Measurements from ENCODE around the gene ACTL10. TPM values are rescaled to one million over a fixed set of nuclear protein-coding genes. Genes with fewer than 3 reads are reported as not detected.

ACTL10 gene
- total RNA-seq, 1 donor from 2014 or later: not detected

DNA sequence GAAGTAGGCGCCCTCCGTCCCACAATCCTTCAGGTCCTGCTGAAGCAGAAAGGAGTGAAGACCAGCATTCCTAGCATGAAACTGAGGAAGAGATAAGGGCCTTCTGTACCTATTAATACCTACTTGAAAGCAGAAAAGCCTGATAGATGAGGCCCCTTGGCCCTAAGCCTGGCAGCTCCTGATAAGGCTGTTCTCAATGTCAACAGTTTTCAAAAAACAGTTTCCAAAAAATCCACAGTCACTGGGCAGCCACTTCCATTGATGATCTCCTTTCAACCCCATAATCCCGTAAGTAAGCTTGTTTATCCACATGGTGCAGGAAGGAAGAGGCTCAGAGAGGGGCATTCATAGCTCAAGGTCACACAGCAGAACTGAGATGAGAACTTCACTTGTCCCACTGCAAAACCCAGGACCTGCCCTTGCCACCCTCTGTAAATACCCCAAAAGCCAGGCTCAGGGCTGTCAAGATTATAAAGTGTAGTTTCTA is 22.2 kb downstream of the ACTL10 start:
- TF ChIP-seq, protein P1, sequence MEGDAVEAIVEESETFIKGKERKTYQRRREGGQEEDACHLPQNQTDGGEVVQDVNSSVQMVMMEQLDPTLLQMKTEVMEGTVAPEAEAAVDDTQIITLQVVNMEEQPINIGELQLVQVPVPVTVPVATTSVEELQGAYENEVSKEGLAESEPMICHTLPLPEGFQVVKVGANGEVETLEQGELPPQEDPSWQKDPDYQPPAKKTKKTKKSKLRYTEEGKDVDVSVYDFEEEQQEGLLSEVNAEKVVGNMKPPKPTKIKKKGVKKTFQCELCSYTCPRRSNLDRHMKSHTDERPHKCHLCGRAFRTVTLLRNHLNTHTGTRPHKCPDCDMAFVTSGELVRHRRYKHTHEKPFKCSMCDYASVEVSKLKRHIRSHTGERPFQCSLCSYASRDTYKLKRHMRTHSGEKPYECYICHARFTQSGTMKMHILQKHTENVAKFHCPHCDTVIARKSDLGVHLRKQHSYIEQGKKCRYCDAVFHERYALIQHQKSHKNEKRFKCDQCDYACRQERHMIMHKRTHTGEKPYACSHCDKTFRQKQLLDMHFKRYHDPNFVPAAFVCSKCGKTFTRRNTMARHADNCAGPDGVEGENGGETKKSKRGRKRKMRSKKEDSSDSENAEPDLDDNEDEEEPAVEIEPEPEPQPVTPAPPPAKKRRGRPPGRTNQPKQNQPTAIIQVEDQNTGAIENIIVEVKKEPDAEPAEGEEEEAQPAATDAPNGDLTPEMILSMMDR (IDR thresholded peaks at IDR 0.05; ENCODE audit: unreplicated experiment): no peak
- peaks cover 7% of the 10 kb centered on the region for H3K4me1 Mint-ChIP-seq (ENCODE audit: unreplicated experiment)
- no peaks in the 10 kb centered on the region for H3K9me3 Mint-ChIP-seq (ENCODE audit: unreplicated experiment)
- H3K36me3 Mint-ChIP-seq (ENCODE audit: low read depth, unreplicated experiment): no peaks in the 10 kb centered on the region
- H3K4me3 Mint-ChIP-seq (ENCODE audit: unreplicated experiment): no peak overlapping the region
- peak overlapping the region; percentile 9 for H3K27ac Mint-ChIP-seq (ENCODE audit: unreplicated experiment)
- no peak for DNase-seq (ENCODE audit: low spot score)
- peaks cover 3% of the 10 kb centered on the region for H3K27me3 Mint-ChIP-seq (ENCODE audit: unreplicated experiment)

DNA sequence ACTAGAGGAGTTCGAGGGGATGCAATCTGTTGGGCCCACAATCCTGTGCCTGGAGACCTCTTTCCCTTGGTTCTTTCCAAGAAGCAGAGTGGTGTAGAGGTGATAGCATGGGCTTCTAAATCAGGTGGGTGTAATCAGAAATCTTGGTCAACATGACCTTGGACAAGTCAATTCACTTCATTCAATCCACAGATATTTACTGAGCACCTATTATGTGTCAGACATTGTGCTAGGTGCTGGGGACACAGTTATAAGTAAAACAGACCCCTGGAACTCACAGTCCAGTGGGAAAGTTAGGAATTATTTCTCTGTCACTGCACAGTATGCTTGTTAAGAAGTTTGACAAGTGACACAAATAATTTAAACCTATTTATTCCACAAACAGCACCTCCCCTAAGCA is 22.8 kb downstream of the ACTL10 start:
- H3K4me1 Mint-ChIP-seq (ENCODE audit: unreplicated experiment): peaks cover 12% of the 10 kb centered on the region
- H3K36me3 Mint-ChIP-seq (ENCODE audit: low read depth, unreplicated experiment): no peaks in the 10 kb centered on the region
- peaks cover 4% of the 10 kb centered on the region for H3K27me3 Mint-ChIP-seq (ENCODE audit: unreplicated experiment)
- TF ChIP-seq, protein P1 (IDR thresholded peaks at IDR 0.05; ENCODE audit: unreplicated experiment): no peak
- H3K4me3 Mint-ChIP-seq (ENCODE audit: unreplicated experiment): no peak overlapping the region
- H3K27ac Mint-ChIP-seq (ENCODE audit: unreplicated experiment): no peak overlapping the region
- no peaks in the 10 kb centered on the region for H3K9me3 Mint-ChIP-seq (ENCODE audit: unreplicated experiment)
- no peak for DNase-seq (ENCODE audit: low spot score)

- H3K4me1 Mint-ChIP-seq (ENCODE audit: unreplicated experiment): peaks cover 13% of the 10 kb centered on the region
- H3K36me3 Mint-ChIP-seq (ENCODE audit: low read depth, unreplicated experiment): no peaks in the 10 kb centered on the region
- peaks cover 4% of the 10 kb centered on the region for H3K27me3 Mint-ChIP-seq (ENCODE audit: unreplicated experiment)
- TF ChIP-seq, protein P1 (IDR thresholded peaks at IDR 0.05; ENCODE audit: unreplicated experiment): no peak
- H3K9me3 Mint-ChIP-seq (ENCODE audit: unreplicated experiment): no peaks in the 10 kb centered on the region
- H3K4me3 Mint-ChIP-seq (ENCODE audit: unreplicated experiment): no peak overlapping the region
- DNase-seq (ENCODE audit: low spot score): no peak
- no peak overlapping the region for H3K27ac Mint-ChIP-seq (ENCODE audit: unreplicated experiment)
Measured at GRCh38 chr20:33689973-33690372, 23.2 kb downstream of the ACTL10 start.

- Mint-ChIP-seq H3K4me3 (ENCODE audit: unreplicated experiment) (no peak overlapping the region), H3K27ac (ENCODE audit: unreplicated experiment) (no peak overlapping the region), H3K27me3 (ENCODE audit: unreplicated experiment) (peaks cover 3% of the 10 kb centered on the region), H3K4me1 (ENCODE audit: unreplicated experiment) (peaks cover 9% of the 10 kb centered on the region), H3K36me3 (ENCODE audit: low read depth, unreplicated experiment) (peaks cover 8% of the 10 kb centered on the region), H3K9me3 (ENCODE audit: unreplicated experiment) (no peaks in the 10 kb centered on the region)
- no peak for DNase-seq (ENCODE audit: low spot score)
- TF ChIP-seq, protein P1 (IDR thresholded peaks at IDR 0.05; ENCODE audit: unreplicated experiment): no peak
Measured at GRCh38 chr20:33693289-33693688, 26.5 kb downstream of the ACTL10 start.

GRCh38 chr20:33693741-33694638 is 27.2 kb downstream of the ACTL10 start:
- Mint-ChIP-seq H3K9me3 (ENCODE audit: unreplicated experiment) (no peaks in the 10 kb centered on the region), H3K36me3 (ENCODE audit: low read depth, unreplicated experiment) (peaks cover 8% of the 10 kb centered on the region), H3K27me3 (ENCODE audit: unreplicated experiment) (peaks cover 3% of the 10 kb centered on the region), H3K4me3 (ENCODE audit: unreplicated experiment) (no peak overlapping the region), H3K27ac (ENCODE audit: unreplicated experiment) (no peak overlapping the region), H3K4me1 (ENCODE audit: unreplicated experiment) (peaks cover 9% of the 10 kb centered on the region)
- DNase-seq (ENCODE audit: low spot score): no peak
- TF ChIP-seq, protein P1 (IDR thresholded peaks at IDR 0.05; ENCODE audit: unreplicated experiment): no peak

All from endothelial cell (in vitro differentiated cells).